HCT116 (cell line): ENCODE data around the gene MAP3K2. TPM values are rescaled to one million over a fixed set of nuclear protein-coding genes. Genes with fewer than 3 reads are reported as not detected.

Experiments
- ATAC-seq: fragments of 200-7000 bp; cut with Tn5 transposase; 2 replicates; pipeline ENCODE4 v1.9.1; 2020; ENCODE audit warnings: mild to moderate bottlenecking, moderate library complexity
- BruUV-seq: library from RNA; stranded (reverse); fragments of 400-500 nt; replicated peaks from 2 replicates; lab custom pipeline; 2021; lab: Mats Ljungman, UMichigan
- CTCF ChIA-PET: fragments of 300-600 bp; sonication (Branson Sonifier 250); formaldehyde crosslinking; loops from one replicate; lab custom pipeline; 2021; ENCODE audit warnings: antibody characterized with exemption; lab: Charles Lee
- POLR2A ChIA-PET: fragments of 300-600, 350-600 bp; sonication (Branson Sonifier 250); formaldehyde crosslinking; loops from one replicate; lab custom pipeline; 2021; ENCODE audit warnings: antibody characterized with exemption; lab: Charles Lee
- RAD21 ChIA-PET, 2 experiments: fragments of 300-600 bp; sonication (Branson Sonifier 250); formaldehyde crosslinking; loops; one replicate each; lab custom pipeline; 2023; ENCODE audit warnings: low total read pairs in 2 of 2; ENCODE audit not compliant: uncharacterized antibody in 2 of 2, unreplicated experiment in 2 of 2, low non-redundant PET in 1 of 2; lab: Charles Lee
- DNase-seq: peaks from one replicate; pipeline ENCODE4 v3.0.0-alpha.2; 2010; ENCODE audit warnings: low read depth, low spot score
- H2AFZ ChIP-seq: fragments of 200-600 bp; shearing (Covaris generic), sonication (generic); 2 replicates; pipeline ENCODE4 v1.6.1; 2017; ENCODE audit warnings: low read depth, mixed run types, mixed read lengths, antibody characterized with exemption, low read length; ENCODE audit not compliant: poor library complexity, severe bottlenecking
- H3K27ac ChIP-seq: 2 replicates; pipeline ENCODE4 v1.5.1; 2012; ENCODE audit warnings: low read depth, low read length
- H3K27me3 ChIP-seq: fragments of 200-600 bp; sonication (generic); 2 replicates; pipeline ENCODE4 v1.6.1; 2016; ENCODE audit warnings: mixed run types, low read length, mixed read lengths; ENCODE audit not compliant: insufficient read depth
- H3K36me3 ChIP-seq, 2 experiments: fragments of 200-500 bp in 1 of 2; fragments of 200-600 bp in 1 of 2; sonication (Bioruptor generic) in 1 of 2; sonication (generic) in 1 of 2; 2 replicates each; pipeline versions ENCODE4 v1.5.1 to v1.6.1; 2014 to 2016; ENCODE audit warnings: low read length in 2 of 2, inconsistent platforms in 1 of 2, mixed read lengths in 1 of 2, mixed run types in 1 of 2; ENCODE audit not compliant: insufficient read depth in 2 of 2, control insufficient read depth in 1 of 2
- H3K4me1 ChIP-seq, 2 experiments: fragments of 200-600 bp in 1 of 2; sonication (generic) in 1 of 2; 2 replicates each; pipeline versions ENCODE4 v1.5.1 to v1.6.1; 2012 to 2017; ENCODE audit warnings: low read length in 2 of 2, inconsistent platforms in 1 of 2, mild to moderate bottlenecking in 1 of 2, mixed read lengths in 1 of 2, mixed run types in 1 of 2, moderate library complexity in 1 of 2; ENCODE audit not compliant: insufficient read depth in 2 of 2, control insufficient read depth in 1 of 2
- H3K4me2 ChIP-seq: fragments of 200-600 bp; sonication (generic); 2 replicates; pipeline ENCODE4 v1.6.1; 2017; ENCODE audit warnings: mixed run types, low read length, mixed read lengths
- H3K4me3 ChIP-seq, 2 experiments: fragments of 200-600 bp in 1 of 2; sonication (generic) in 1 of 2; replicated peaks in 1 of 2; 2 replicates each; pipeline ENCODE4 v1.5.1; 2011 to 2016; ENCODE audit warnings: low read length in 2 of 2, control low read depth in 1 of 2, low read depth in 1 of 2, mild to moderate bottlenecking in 1 of 2, mixed read lengths in 1 of 2, mixed run types in 1 of 2
- H3K79me2 ChIP-seq: fragments of 200-600 bp; sonication (generic); 2 replicates; pipeline ENCODE4 v1.6.1; 2017; ENCODE audit warnings: mild to moderate bottlenecking, mixed run types, low read length, moderate library complexity, mixed read lengths; ENCODE audit not compliant: insufficient read depth
- H3K9ac ChIP-seq: fragments of 200-600 bp; sonication (generic); 2 replicates; pipeline ENCODE4 v1.6.1; 2016; ENCODE audit warnings: low read length, mixed read lengths
- H3K9me2 ChIP-seq: fragments of 200-600 bp; sonication (generic), shearing (Covaris generic); 2 replicates; pipeline ENCODE4 v1.6.1; 2017; ENCODE audit warnings: mixed run types, mild to moderate bottlenecking, moderate library complexity; ENCODE audit not compliant: insufficient read depth
- H3K9me3 ChIP-seq, 2 experiments: fragments of 200-500 bp in 1 of 2; fragments of 200-600 bp in 1 of 2; sonication (Bioruptor generic) in 1 of 2; sonication (generic) in 1 of 2; 2 replicates each; pipeline ENCODE4 v1.6.1; 2014 to 2017; ENCODE audit warnings: low read length in 2 of 2, mixed read lengths in 2 of 2, inconsistent platforms in 1 of 2, low read depth in 1 of 2, mild to moderate bottlenecking in 1 of 2, mixed run types in 1 of 2, moderate library complexity in 1 of 2; ENCODE audit not compliant: control insufficient read depth in 1 of 2, insufficient read depth in 1 of 2
- H4K20me1 ChIP-seq: fragments of 200-600 bp; sonication (generic), shearing (Covaris generic); 2 replicates; pipeline ENCODE4 v1.6.1; 2017; ENCODE audit warnings: mixed run types, mild to moderate bottlenecking, moderate library complexity; ENCODE audit not compliant: insufficient read depth
- ATF3 ChIP-seq: IDR thresholded peaks from 2 replicates; pipeline ENCODE4 v1.6.1; 2012
- CBX3 ChIP-seq: IDR thresholded peaks from 2 replicates; pipeline ENCODE4 v1.6.1; 2012; ENCODE audit warnings: low read depth
- CEBPB ChIP-seq: IDR thresholded peaks from 2 replicates; pipeline ENCODE4 v1.6.1; 2012; ENCODE audit warnings: low read depth
- EGR1 ChIP-seq: IDR thresholded peaks from 2 replicates; pipeline ENCODE4 v1.6.1; 2012; ENCODE audit warnings: low read depth
- EZH2 ChIP-seq: fragments of 200-600 bp; sonication (generic); IDR thresholded peaks from 2 replicates; pipeline ENCODE4 v1.6.1; 2017; ENCODE audit warnings: antibody characterized with exemption, mixed run types
- EZH2phosphoT487 ChIP-seq: fragments of 200-600 bp; IDR thresholded peaks from 2 replicates; pipeline ENCODE4 v1.6.1; 2018; ENCODE audit warnings: antibody characterized with exemption, borderline replicate concordance
- FOSL1 ChIP-seq: IDR thresholded peaks from 2 replicates; pipeline ENCODE4 v1.6.1; 2012; ENCODE audit warnings: low read depth
- SRF ChIP-seq: IDR thresholded peaks from 2 replicates; pipeline ENCODE4 v1.6.1; 2012; ENCODE audit warnings: low read depth
- TCF7L2 ChIP-seq: IDR thresholded peaks from 2 replicates; pipeline ENCODE4 v1.7.0; 2011; ENCODE audit warnings: borderline replicate concordance, inconsistent platforms; ENCODE audit not compliant: insufficient read depth, insufficient read length; ENCODE audit errors: extremely low read depth
- ZFX ChIP-seq: fragments of 450-650 bp; IDR thresholded peaks from 2 replicates; pipeline ENCODE4 v1.6.1; 2017
- intact Hi-C: fragments of 100-400 bp; cut with micrococcal nuclease; formaldehyde crosslinking; loops from 2 replicates; pipeline ENCODE4 v1.10.0; 2022
- total RNA-seq: library from RNA; stranded (reverse); gene quantifications from one replicate; pipeline ENCODE4 v1.2.1, GENCODE V29; 2021; ENCODE audit not compliant: unreplicated experiment
- TF ChIP-seq, protein P1 (sequence below), 3 experiments: fragments of 200-600 bp in 1 of 3; sonication (generic) in 1 of 3; IDR thresholded peaks in 2 of 3; conservative IDR thresholded peaks in 1 of 3; 2 replicates each; pipeline ENCODE4 v1.5.1; 2012 to 2017; ENCODE audit warnings: low read depth in 2 of 3, low read length in 2 of 3, antibody characterized with exemption in 1 of 3, borderline replicate concordance in 1 of 3, control low read depth in 1 of 3, mild to moderate bottlenecking in 1 of 3, mixed read lengths in 1 of 3, mixed run types in 1 of 3, moderate library complexity in 1 of 3; ENCODE audit not compliant: insufficient read depth in 1 of 3

The MAP3K2 gene
- total RNA-seq, 1 experiment from 2014 or later, result 44.5 TPM

- H3K9ac ChIP-seq, result no peak overlapping the region
- DNase-seq (no peak), ATAC-seq (no peak)
- H3K4me1 ChIP-seq, result peaks cover 0 to 2% of the 10 kb centered on the region in 2 experiments; a peak in 2 of 4 replicates
- BruUV-seq, result no TSS peak
- H3K4me3 ChIP-seq, result no peak overlapping the region
- H3K27me3 ChIP-seq, result no peaks in the 10 kb centered on the region
- no peaks in the 10 kb centered on the region for H3K79me2 ChIP-seq
- H3K4me2 ChIP-seq, result no peak overlapping the region
- H3K9me2 ChIP-seq, result no peaks in the 10 kb centered on the region
- H2AFZ ChIP-seq, result no peak overlapping the region
- ChIA-PET CTCF (interaction anchor here (1.3 kb wide), 1 partner anchor 14 kb away, joined by 4 read pairs; no protein-coding TSS in a partner anchor), RAD21 (no interaction called here), POLR2A (no interaction called here)
- no peaks in the 10 kb centered on the region for H4K20me1 ChIP-seq
- TF ChIP-seq CBX3 (no peak), FOSL1 (no peak), ATF3 (no peak), EGR1 (no peak), EZH2 (no peak), CEBPB (no peak), EZH2phosphoT487 (no peak), TCF7L2 (no peak), ZFX (no peak), SRF (no peak)
- TF ChIP-seq, protein P1, sequence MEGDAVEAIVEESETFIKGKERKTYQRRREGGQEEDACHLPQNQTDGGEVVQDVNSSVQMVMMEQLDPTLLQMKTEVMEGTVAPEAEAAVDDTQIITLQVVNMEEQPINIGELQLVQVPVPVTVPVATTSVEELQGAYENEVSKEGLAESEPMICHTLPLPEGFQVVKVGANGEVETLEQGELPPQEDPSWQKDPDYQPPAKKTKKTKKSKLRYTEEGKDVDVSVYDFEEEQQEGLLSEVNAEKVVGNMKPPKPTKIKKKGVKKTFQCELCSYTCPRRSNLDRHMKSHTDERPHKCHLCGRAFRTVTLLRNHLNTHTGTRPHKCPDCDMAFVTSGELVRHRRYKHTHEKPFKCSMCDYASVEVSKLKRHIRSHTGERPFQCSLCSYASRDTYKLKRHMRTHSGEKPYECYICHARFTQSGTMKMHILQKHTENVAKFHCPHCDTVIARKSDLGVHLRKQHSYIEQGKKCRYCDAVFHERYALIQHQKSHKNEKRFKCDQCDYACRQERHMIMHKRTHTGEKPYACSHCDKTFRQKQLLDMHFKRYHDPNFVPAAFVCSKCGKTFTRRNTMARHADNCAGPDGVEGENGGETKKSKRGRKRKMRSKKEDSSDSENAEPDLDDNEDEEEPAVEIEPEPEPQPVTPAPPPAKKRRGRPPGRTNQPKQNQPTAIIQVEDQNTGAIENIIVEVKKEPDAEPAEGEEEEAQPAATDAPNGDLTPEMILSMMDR (IDR thresholded peaks at IDR 0.05 in 2 of 3, conservative IDR thresholded peaks at IDR 0.05 in 1 of 3; ENCODE audit: borderline replicate concordance in 1 of 3, insufficient read depth in 1 of 3, low read depth in 2 of 3, low read length in 2 of 3), result no peak
- intact Hi-C loops, result no loop called here
- H3K9me3 ChIP-seq, result no peaks in the 10 kb centered on the region
- H3K36me3 ChIP-seq, result no peaks in the 10 kb centered on the region
- H3K27ac ChIP-seq, result no peak overlapping the region
Measured at GRCh38 chr2:127428815-127429109, 41.0 kb upstream of the MAP3K2 start.
